ENCODE results near the gene LYST. TPM values are rescaled to one million over a fixed set of nuclear protein-coding genes. Genes with fewer than 3 reads are reported as not detected.

Gene LYST
- total and polyA plus RNA-seq, 10 of the 15 experiments (the other 5 are each of a cell fraction or from before 2014, with no cell fraction given), result 3.3 to 28.1 (median 5.6) TPM

DNA sequence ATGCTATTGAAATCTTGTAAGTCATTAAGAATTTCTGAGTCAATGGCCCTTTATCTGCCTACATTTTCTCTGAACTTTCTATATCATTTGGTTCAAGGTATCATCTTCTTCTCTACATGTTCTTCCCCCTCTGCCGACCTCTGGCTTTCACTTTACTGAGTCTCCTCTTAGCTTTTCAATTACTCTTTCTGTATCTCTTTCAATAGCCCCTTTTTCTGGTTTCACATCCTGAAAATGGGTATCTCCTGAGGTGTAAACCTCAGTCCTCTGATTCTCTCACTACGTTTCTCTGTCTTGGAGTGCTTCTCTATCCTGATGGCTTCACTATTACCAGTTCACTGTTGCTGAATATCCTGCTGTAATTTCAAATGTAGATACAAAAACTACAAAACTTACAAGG, 98.9 kb downstream of the LYST start:
- in situ Hi-C loops (cut with MboI), result no loop called here
- no peaks in the 10 kb centered on the region for H4K20me1 ChIP-seq (ENCODE audit: control insufficient read depth, insufficient read depth)
- FAIRE-seq (peak; percentile 78), ATAC-seq (peak; percentile 96), DNase-seq (ENCODE audit: low read depth, low spot score) (peak; percentile 45)
- ChIA-PET RAD21 (ENCODE audit: unreplicated experiment) (interaction anchor here (0.7 to 2.5 kb wide), 7 partner anchors 13 to 627 kb away, joined by 3 to 8 read pairs (median 3); partner anchors contain the start of gene EDARADD), POLR2A (interaction anchor here (0.6 kb wide), 1 partner anchor 236 kb away, joined by 4 read pairs; no protein-coding TSS in a partner anchor), CTCF (interaction anchor here (1.9 to 4.5 kb wide), 3 partner anchors 11 to 75 kb away, joined by 6 to 28 read pairs (median 8); no protein-coding TSS in a partner anchor), SMC1A (ENCODE audit: uncharacterized antibody, unreplicated experiment) (interaction anchor here (0.8 to 4.0 kb wide), 5 partner anchors 9 to 75 kb away, joined by 3 to 15 read pairs (median 7); no protein-coding TSS in a partner anchor)
- 0 out of 2 replicates have a peak overlapping the region, but pooled peaks have one; percentile 2 for H3K4me3 ChIP-seq
- WGBS (ENCODE audit: insufficient coverage, insufficient replicate concordance, low lambda C conversion rate, missing lambda C conversion rate), result 0% methylated on average over 2 of the region's 2 CpGs
- no TSS peak for BruUV-seq (replicated peaks)
- no peaks in the 10 kb centered on the region for H3K79me2 ChIP-seq (ENCODE audit: control insufficient read depth, insufficient read depth, low read length)
- no peaks in the 10 kb centered on the region for H3K27me3 ChIP-seq (replicated peaks in 1 of 2; ENCODE audit: control insufficient read depth in 2 of 2, insufficient read depth in 2 of 2, low read length in 1 of 2)
- peak overlapping the region; percentile 34; the same call in 1 of the 2 replicates for H3K4me2 ChIP-seq (ENCODE audit: control insufficient read depth, insufficient read depth)
- peaks cover 9% of the 10 kb centered on the region for H3K4me1 ChIP-seq (ENCODE audit: control insufficient read depth, insufficient read depth, low read length)
- H3K36me3 ChIP-seq (ENCODE audit: control insufficient read depth in 2 of 2, insufficient read depth in 2 of 2, low read length in 1 of 2), result no peaks in the 10 kb centered on the region; a peak in 1 of 4 replicates
- H3K27ac ChIP-seq (ENCODE audit: control insufficient read depth, insufficient read depth), result no peak overlapping the region
- TF ChIP-seq NBN (IDR thresholded peaks at IDR 0.05), result 0 out of 2 replicates have a peak, but pooled peaks have one; percentile 35
- TF ChIP-seq MTA2 (IDR thresholded peaks at IDR 0.05; ENCODE audit: low read depth), result peak; percentile 42
- TF ChIP-seq ETV6 (conservative IDR thresholded peaks at IDR 0.05 in 1 of 2, IDR thresholded peaks at IDR 0.05 in 1 of 2; ENCODE audit: borderline replicate concordance in 1 of 2, low read depth in 1 of 2), result peak in 1 of 2 experiments; percentile 58; a peak in 1 of 4 replicates
- TF ChIP-seq IRF4 (IDR thresholded peaks at IDR 0.05; ENCODE audit: low read depth, low read length), result 0 out of 2 replicates have a peak, but pooled peaks have one; percentile 29
- 0 out of 2 replicates have a peak, but pooled peaks have one; percentile 30 for TF ChIP-seq EED (IDR thresholded peaks at IDR 0.05; ENCODE audit: low read depth)
- TF ChIP-seq SPI1 (IDR thresholded peaks at IDR 0.05; ENCODE audit: borderline replicate concordance, insufficient read depth, low read depth, low read length), result peak; percentile 89
- peak; percentile 58 for TF ChIP-seq RUNX3 (IDR thresholded peaks at IDR 0.05; ENCODE audit: low read length)
- no peak for TF ChIP-seq DPF2 (IDR thresholded peaks at IDR 0.05)
- no peak for TF ChIP-seq YBX1 (IDR thresholded peaks at IDR 0.05)
- TF ChIP-seq, protein P1, sequence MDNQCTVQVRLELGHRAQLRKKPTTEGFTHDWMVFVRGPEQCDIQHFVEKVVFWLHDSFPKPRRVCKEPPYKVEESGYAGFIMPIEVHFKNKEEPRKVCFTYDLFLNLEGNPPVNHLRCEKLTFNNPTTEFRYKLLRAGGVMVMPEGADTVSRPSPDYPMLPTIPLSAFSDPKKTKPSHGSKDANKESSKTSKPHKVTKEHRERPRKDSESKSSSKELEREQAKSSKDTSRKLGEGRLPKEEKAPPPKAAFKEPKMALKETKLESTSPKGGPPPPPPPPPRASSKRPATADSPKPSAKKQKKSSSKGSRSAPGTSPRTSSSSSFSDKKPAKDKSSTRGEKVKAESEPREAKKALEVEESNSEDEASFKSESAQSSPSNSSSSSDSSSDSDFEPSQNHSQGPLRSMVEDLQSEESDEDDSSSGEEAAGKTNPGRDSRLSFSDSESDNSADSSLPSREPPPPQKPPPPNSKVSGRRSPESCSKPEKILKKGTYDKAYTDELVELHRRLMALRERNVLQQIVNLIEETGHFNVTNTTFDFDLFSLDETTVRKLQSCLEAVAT (IDR thresholded peaks at IDR 0.05), result no peak
- TF ChIP-seq LARP7 (IDR thresholded peaks at IDR 0.05), result no peak
- no peak for TF ChIP-seq SREBF1 (IDR thresholded peaks at IDR 0.05; ENCODE audit: low read length)
- TF ChIP-seq IKZF2 (IDR thresholded peaks at IDR 0.05), result peak; percentile 62 to 87; a peak in 3 of 4 replicates
- TF ChIP-seq, protein P2, sequence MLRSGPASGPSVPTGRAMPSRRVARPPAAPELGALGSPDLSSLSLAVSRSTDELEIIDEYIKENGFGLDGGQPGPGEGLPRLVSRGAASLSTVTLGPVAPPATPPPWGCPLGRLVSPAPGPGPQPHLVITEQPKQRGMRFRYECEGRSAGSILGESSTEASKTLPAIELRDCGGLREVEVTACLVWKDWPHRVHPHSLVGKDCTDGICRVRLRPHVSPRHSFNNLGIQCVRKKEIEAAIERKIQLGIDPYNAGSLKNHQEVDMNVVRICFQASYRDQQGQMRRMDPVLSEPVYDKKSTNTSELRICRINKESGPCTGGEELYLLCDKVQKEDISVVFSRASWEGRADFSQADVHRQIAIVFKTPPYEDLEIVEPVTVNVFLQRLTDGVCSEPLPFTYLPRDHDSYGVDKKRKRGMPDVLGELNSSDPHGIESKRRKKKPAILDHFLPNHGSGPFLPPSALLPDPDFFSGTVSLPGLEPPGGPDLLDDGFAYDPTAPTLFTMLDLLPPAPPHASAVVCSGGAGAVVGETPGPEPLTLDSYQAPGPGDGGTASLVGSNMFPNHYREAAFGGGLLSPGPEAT (IDR thresholded peaks at IDR 0.05; ENCODE audit: low read depth), result peak; percentile 48; the same call in 1 of the 2 replicates
- TF ChIP-seq, protein P3, sequence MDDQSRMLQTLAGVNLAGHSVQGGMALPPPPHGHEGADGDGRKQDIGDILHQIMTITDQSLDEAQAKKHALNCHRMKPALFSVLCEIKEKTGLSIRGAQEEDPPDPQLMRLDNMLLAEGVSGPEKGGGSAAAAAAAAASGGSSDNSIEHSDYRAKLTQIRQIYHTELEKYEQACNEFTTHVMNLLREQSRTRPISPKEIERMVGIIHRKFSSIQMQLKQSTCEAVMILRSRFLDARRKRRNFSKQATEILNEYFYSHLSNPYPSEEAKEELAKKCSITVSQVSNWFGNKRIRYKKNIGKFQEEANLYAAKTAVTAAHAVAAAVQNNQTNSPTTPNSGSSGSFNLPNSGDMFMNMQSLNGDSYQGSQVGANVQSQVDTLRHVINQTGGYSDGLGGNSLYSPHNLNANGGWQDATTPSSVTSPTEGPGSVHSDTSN (IDR thresholded peaks at IDR 0.05; ENCODE audit: insufficient replicate concordance, low read depth, low read length), result no peak
- H2AFZ ChIP-seq (ENCODE audit: control insufficient read depth, low read depth, low read length), result no peak overlapping the region
- no peak overlapping the region for H3K9ac ChIP-seq (ENCODE audit: control insufficient read depth, insufficient read depth, low read length)
- intact Hi-C loops (cut with micrococcal nuclease; ENCODE audit: unreplicated experiment), result no loop called here
- H3K9me3 ChIP-seq (replicated peaks; ENCODE audit: control insufficient read depth, insufficient read depth, low read length), result no peaks in the 10 kb centered on the region
